DOHH2 (cell line): Measurements from ENCODE around the gene CFAP53.

ENCODE experiments used
- H3F3A ChIP-seq: fragments of 200-600 bp; sonication (generic), shearing (Covaris generic); 2 replicates; pipeline ENCODE4 v1.6.0; 2016; ENCODE audit warnings: antibody characterized with exemption, mild to moderate bottlenecking; ENCODE audit not compliant: control insufficient read depth, insufficient read depth
- H3K27ac ChIP-seq: fragments of 200-600 bp; sonication (generic); 2 replicates; pipeline ENCODE4 v1.5.1; 2014; ENCODE audit warnings: low read depth, mild to moderate bottlenecking, low read length, moderate library complexity
- H3K27me3 ChIP-seq: fragments of 200-600 bp; sonication (generic); 2 replicates; pipeline ENCODE4 v1.6.1; 2014; ENCODE audit warnings: mild to moderate bottlenecking, low read length, mixed read lengths; ENCODE audit not compliant: control insufficient read depth
- H3K36me3 ChIP-seq: fragments of 200-600 bp; sonication (generic); 2 replicates; pipeline ENCODE4 v1.6.1; 2014; ENCODE audit warnings: mild to moderate bottlenecking, low read length, moderate library complexity, mixed read lengths; ENCODE audit not compliant: control insufficient read depth
- H3K4me1 ChIP-seq: fragments of 200-600 bp; sonication (generic); 2 replicates; pipeline ENCODE4 v1.6.1; 2014; ENCODE audit warnings: mild to moderate bottlenecking, low read length, mixed read lengths; ENCODE audit not compliant: control insufficient read depth
- H3K4me2 ChIP-seq: fragments of 200-600 bp; sonication (generic); 2 replicates; pipeline ENCODE4 v1.6.0; 2014; ENCODE audit warnings: mild to moderate bottlenecking, low read length, moderate library complexity
- H3K4me3 ChIP-seq: fragments of 200-600 bp; sonication (generic); 2 replicates; pipeline ENCODE4 v1.5.1; 2014; ENCODE audit warnings: mild to moderate bottlenecking, low read length, mixed read lengths
- H3K79me2 ChIP-seq: fragments of 200-600 bp; sonication (generic); 2 replicates; pipeline ENCODE4 v1.6.1; 2014; ENCODE audit warnings: mild to moderate bottlenecking, low read length, mixed read lengths; ENCODE audit not compliant: control insufficient read depth
- H3K9me2 ChIP-seq: fragments of 200-600 bp; sonication (generic); replicated peaks from 2 replicates; pipeline ENCODE4 v1.6.1; 2014; ENCODE audit warnings: mild to moderate bottlenecking, low read length, mixed read lengths; ENCODE audit not compliant: control insufficient read depth
- H3K9me3 ChIP-seq: fragments of 200-600 bp; sonication (generic); 2 replicates; pipeline ENCODE4 v1.6.1; 2014; ENCODE audit warnings: antibody characterized with exemption, low read length, mixed read lengths; ENCODE audit not compliant: control insufficient read depth, insufficient read depth
- H4K20me1 ChIP-seq: fragments of 200-600 bp; sonication (generic); 2 replicates; pipeline ENCODE4 v1.6.0; 2014; ENCODE audit warnings: low read depth, mild to moderate bottlenecking, antibody characterized with exemption, low read length, moderate library complexity; ENCODE audit not compliant: control insufficient read depth, insufficient read depth
- EZH2phosphoT487 ChIP-seq: fragments of 200-600 bp; sonication (generic); IDR thresholded peaks from 2 replicates; pipeline ENCODE4 v1.6.1; 2017; ENCODE audit warnings: borderline replicate concordance, mild to moderate bottlenecking, antibody characterized with exemption, low read length, moderate library complexity, mixed read lengths
- TF ChIP-seq, protein P1 (sequence below): fragments of 200-600 bp; sonication (generic); IDR thresholded peaks from one replicate; pipeline ENCODE4 v1.5.1; 2014; ENCODE audit warnings: antibody characterized with exemption, mild to moderate bottlenecking, low read depth, low read length; ENCODE audit not compliant: poor library complexity, severe bottlenecking

The CFAP53 gene

DNA sequence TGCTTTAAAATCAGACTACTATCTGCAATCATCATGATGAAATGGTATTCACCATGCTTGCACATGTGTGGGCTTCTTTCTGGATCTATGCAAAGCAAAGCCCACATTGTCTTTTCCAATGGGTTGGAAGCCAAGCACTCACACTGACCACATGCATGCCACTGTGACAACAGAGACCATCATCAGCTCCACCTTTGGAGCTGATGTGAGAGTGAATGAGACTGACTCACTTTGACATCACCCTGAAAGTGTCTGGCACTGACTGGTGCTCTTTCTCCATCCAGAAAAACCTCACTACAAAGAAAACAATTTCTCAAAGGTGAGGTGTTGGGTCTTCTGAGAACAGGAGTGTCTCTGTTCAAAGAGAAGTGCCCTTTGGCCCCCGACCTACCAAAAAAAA, 76.1 kb downstream of the CFAP53 start:
- Histone ChIP-seq H3K4me2 (no peak overlapping the region), H3K9me3 (no peaks in the 10 kb centered on the region), H3K4me1 (no peaks in the 10 kb centered on the region), H3K27ac (no peak overlapping the region), H3F3A (no peaks in the 10 kb centered on the region), H3K27me3 (peaks cover 40% of the 10 kb centered on the region), H3K79me2 (no peaks in the 10 kb centered on the region), H3K36me3 (no peaks in the 10 kb centered on the region), H3K9me2 (no peaks in the 10 kb centered on the region), H4K20me1 (no peaks in the 10 kb centered on the region), H3K4me3 (no peak overlapping the region)
- TF ChIP-seq, protein P1, sequence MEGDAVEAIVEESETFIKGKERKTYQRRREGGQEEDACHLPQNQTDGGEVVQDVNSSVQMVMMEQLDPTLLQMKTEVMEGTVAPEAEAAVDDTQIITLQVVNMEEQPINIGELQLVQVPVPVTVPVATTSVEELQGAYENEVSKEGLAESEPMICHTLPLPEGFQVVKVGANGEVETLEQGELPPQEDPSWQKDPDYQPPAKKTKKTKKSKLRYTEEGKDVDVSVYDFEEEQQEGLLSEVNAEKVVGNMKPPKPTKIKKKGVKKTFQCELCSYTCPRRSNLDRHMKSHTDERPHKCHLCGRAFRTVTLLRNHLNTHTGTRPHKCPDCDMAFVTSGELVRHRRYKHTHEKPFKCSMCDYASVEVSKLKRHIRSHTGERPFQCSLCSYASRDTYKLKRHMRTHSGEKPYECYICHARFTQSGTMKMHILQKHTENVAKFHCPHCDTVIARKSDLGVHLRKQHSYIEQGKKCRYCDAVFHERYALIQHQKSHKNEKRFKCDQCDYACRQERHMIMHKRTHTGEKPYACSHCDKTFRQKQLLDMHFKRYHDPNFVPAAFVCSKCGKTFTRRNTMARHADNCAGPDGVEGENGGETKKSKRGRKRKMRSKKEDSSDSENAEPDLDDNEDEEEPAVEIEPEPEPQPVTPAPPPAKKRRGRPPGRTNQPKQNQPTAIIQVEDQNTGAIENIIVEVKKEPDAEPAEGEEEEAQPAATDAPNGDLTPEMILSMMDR: no peak
- no peak for TF ChIP-seq EZH2phosphoT487

DNA sequence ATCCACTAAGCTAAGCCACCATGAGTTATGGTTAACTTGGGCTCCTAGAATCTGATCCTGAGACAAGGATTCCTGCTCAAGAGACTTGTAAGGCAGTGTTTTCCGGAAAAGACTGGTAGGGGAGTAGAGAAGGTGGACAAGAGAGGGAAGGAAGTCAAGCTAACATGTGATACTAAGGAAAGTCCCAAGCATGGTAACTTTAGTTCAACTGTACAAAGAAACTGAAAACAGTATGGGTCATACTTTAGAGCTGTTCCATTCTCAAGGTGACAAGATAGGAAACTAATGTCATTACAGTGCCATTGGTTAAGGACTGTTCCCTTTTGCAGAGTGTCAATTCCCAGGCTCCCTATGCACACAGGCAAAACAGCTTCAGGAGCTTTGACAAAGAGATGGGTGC, 77.1 kb downstream of the CFAP53 start:
- no peak for TF ChIP-seq EZH2phosphoT487
- TF ChIP-seq, protein P1: no peak
- no peaks in the 10 kb centered on the region for H3K9me3 ChIP-seq
- no peak overlapping the region for H3K4me2 ChIP-seq
- H3K4me1 ChIP-seq: no peaks in the 10 kb centered on the region
- H3K4me3 ChIP-seq: no peak overlapping the region
- no peaks in the 10 kb centered on the region for H3K9me2 ChIP-seq
- no peak overlapping the region for H3K27ac ChIP-seq
- H3F3A ChIP-seq: no peaks in the 10 kb centered on the region
- peaks cover 34% of the 10 kb centered on the region for H3K27me3 ChIP-seq
- H3K36me3 ChIP-seq: no peaks in the 10 kb centered on the region
- no peaks in the 10 kb centered on the region for H3K79me2 ChIP-seq
- H4K20me1 ChIP-seq: no peaks in the 10 kb centered on the region

DNA sequence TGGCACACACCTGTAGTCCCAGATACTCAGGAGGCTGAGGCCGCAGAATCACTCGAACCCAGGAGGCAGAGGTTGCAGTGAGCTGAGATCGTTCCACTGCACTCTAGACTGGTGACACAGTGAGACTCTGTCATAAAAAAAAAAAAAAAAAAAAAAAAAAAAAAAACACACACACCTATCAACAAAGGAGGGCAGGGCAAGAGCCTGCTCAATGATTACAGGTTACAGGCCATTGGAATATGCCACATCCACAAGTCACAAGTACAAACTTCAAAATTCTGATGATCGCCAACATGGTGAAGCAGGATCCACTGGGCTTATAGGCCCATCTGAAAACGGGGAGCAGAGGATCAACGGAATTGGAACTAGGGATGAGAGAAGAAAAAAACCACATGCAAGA, 77.6 kb downstream of the CFAP53 start:
- Histone ChIP-seq H3K9me2 (no peaks in the 10 kb centered on the region), H3K27me3 (peaks cover 29% of the 10 kb centered on the region), H3K36me3 (no peaks in the 10 kb centered on the region), H3K79me2 (no peaks in the 10 kb centered on the region), H3K4me2 (no peak overlapping the region), H3K4me1 (no peaks in the 10 kb centered on the region), H3F3A (no peaks in the 10 kb centered on the region), H3K27ac (no peak overlapping the region), H3K9me3 (no peaks in the 10 kb centered on the region), H3K4me3 (no peak overlapping the region), H4K20me1 (no peaks in the 10 kb centered on the region)
- TF ChIP-seq, protein P1: no peak
- no peak for TF ChIP-seq EZH2phosphoT487

DNA sequence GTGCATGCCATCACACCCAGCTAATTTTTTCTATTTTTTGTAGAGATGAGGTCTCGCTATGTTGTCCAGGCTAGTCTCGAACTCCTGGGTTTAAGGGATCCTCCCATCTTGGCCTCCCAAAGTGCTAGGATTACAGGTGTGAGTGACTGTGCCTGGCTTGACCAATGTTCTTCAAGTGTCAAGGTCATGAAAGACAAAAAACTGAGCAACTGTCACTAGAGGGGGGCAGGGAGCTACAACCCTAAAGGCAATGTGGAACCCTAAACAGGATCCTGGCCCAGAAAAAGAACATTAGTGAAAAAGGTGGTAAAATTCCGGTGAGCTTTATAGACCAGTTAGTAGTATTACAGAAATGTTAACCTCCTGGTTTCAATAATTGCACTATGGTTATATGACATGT, 78.6 kb downstream of the CFAP53 start:
- Histone ChIP-seq H3K36me3 (no peaks in the 10 kb centered on the region), H3K27me3 (peaks cover 23% of the 10 kb centered on the region), H3K4me3 (no peak overlapping the region), H3K4me1 (no peaks in the 10 kb centered on the region), H3K9me2 (no peaks in the 10 kb centered on the region), H3F3A (no peaks in the 10 kb centered on the region), H3K27ac (no peak overlapping the region), H3K9me3 (no peaks in the 10 kb centered on the region), H4K20me1 (no peaks in the 10 kb centered on the region), H3K79me2 (no peaks in the 10 kb centered on the region), H3K4me2 (no peak overlapping the region)
- TF ChIP-seq EZH2phosphoT487: no peak
- TF ChIP-seq, protein P1: no peak
